NCI-H1417 (cell line): ENCODE data around the gene FAM168A.

Experiments used
- DNase-seq, 3 experiments: peaks; one replicate each; lab custom pipeline; 2025; lab: John Stamatoyannopoulos, UW

FAM168A gene

DNA sequence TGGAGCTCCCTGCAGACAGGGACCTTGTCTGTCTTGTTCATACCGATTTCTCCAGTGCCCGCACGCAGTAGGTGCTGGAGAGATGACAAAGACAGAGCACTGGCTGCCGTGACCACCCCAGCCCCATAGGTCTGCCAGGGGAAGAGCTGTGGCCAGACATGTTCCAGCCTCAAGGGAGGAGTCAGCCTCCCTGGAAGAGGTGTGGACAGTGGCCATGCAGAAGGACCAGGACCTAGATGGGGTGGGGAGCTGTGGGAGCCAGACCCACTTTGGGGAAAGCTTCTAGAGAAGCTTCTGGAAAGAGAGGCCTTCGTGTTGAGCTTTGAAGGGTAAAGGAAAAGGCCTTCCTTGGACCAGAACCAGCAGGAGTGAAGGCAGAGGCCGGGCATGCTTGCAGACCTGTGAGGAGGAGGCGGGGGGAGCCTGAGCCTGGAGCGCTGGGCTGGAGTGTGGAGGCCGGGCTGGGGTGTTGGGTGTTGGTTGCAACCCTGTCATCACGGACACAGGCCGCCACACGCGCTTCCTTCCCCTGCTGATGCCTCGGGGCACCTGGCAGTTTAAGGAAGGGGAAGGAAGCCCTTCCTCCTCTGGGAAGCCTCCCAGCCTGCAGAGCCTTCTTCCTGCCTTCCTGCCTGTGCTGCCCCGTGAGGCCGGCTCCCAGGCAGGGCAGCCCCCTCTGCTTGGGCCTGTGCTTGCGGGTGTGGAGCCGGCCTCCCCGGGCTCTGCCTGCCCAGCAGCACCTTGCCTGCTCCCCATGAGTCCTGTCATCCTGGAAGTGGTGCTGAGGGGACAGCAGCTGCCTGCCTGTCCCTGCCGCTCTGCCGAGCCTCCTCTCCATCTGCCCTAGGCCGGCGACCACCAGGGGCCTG is 209.4 kb downstream of the FAM168A start:
- peak in 2 of 3 experiments; percentile 24 to 48 for DNase-seq

DNA sequence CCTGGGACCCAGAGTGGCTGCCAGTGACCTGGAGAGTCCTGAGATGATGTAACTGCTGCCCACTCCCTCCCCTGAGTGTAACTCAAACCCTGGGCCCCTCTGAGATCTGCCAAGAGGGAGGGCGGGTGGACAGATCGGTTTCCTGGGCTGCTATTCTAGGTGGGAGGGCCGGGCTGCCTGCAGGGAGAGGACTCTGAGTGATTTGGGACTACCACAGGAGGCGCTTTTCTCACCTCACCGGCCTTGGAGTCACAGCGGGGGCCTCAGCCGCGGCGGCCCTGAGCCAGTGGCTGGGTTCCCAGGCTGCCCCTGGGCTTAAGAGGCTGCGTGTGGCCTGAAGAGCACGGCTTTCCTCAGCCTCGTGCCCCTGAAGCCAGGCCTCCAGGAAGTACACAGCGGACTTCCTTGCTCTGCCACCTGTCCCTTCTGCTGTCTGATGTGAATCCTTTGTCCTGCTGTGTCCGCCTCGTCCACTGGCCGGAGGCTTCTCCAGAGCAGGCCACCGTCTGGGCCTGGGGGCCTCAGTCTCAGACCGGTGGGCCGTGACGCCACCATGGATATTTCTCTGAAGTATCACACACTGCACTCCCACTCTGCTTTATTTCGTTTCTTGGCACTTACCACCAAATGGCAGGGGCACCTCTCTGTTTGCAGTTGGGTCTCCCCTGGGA is 210.2 kb downstream of the FAM168A start:
- DNase-seq = no peak

- DNase-seq = no peak
These were observed 211.4 kb downstream of the FAM168A start for GRCh38 chr11:73386546-73386945.

- no peak for DNase-seq
These were observed 211.9 kb downstream of the FAM168A start for GRCh38 chr11:73386016-73386415.

DNA sequence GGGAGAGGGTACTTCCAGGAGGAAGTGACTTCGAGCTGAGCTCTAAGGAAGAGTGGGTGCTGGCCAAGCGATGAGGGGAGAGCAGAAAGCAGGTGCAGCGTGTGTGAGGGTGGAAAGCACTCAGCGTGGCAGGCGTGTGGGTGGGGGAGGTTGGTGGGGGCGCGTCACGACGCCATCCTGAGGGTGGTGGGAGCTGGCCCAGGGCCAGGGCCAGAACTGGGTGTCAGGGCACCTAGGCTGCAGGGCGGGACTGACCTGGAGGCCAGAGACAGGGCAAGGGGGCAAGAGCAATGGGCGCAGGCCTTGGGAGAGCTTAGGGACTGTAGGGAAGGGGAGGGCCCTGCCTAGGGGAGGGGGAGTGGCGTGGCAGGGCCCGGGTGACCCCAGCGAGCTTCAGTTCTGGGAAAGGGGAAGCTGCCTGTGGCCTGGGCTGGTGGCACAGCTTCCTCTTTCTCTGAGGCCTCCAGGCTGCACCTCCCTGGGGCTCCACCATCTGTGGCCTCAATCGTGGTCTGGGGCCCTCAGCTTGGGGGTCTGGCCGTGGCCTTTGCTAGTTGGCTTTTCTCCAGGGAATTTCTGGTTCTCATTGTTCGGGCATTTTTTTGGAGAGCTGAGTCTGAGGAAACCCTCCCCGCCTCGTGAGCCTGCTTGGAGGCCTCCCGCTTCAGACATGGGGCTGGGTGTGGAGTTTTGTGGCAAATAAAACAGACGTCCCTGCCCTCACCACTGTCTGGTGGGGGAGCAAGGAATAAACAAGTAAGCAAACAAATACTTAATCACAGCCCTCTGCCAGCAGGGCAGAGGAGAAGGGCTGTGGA is 212.8 kb downstream of the FAM168A start:
- peak in 1 of 3 experiments; percentile 30 for DNase-seq

DNA sequence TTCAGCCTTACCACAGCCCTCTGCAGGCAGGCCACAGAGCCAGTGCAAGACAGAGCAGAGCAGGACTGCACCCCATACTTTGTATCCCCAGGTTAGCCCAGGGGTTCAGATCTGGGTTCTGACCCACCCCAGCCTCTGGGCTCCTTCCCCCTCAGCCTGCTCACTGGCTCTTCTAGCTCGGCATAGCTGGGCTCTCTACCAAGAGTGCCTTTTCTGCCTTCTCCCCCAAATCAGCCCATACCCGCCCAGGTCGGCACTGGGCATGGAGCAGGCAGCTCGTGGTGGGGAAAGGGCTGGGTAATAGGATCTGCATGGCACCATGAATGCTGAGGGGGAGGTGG is 213.4 kb downstream of the FAM168A start:
- DNase-seq = peak in 1 of 3 experiments; percentile 33

- no peak for DNase-seq
These were observed 213.8 kb downstream of the FAM168A start for GRCh38 chr11:73384125-73384441.

DNA sequence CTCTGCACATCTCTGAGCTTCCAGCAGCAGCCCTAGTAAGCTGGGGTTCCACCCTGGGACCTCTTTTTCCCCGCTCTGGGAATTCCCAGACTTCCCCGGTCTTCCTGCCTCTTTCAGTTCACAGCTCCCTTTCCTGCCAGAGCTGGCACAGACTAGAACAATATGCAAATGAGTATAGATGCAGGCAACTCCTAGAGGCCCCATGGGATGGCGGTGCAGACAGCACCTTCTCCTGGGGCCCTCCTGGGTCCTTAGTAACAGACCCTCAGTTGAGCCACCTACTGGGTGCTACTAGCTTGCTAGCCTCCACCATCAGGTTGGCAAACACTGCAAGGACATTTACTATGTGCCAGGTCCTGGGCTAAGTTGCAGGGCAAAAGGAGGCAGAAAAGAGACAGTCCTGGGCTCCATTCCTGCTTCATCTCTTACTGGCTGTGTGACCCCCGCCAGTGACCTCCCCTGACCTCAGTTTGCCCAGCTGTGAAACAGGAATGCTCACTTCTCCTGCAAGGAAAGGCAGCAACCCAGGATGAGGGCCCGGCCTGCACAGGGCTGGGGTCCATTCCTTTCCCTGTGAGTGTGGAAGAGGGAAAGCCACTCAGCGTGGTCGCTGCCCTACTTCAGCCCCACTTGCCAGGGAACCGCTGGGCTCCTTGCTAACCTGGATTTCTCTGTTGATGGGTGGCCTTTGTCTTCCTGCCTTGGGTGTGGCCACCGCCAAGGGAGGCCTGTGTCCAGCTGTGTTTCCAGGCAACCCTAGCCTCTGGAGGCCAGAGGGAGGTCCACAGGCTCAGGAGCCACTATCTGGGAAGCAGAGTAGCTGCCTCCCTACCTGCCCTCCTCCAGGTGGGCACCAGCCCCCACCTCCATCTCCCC is 214.4 kb downstream of the FAM168A start:
- DNase-seq = peak in 2 of 3 experiments; percentile 17 to 59

DNA sequence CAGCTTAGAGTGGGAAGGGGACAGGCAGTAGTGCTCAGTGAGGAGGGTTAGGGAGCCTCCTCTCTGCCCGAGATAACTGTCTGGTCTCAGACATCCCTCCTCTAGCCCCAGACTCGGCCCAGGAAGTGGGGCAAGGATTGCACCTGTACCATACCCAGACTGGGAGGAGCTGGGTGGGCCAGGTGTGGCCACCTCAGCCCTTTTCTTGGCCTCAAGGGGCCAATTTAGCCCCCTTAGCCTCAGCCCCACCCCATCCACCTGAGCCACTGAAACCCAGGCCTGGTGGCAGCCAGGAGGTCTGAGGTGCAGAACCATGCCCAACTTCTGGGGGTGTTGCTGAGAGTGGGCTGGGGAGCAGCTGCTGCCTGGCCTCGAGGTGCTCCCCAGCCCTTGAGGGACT is 215.2 kb downstream of the FAM168A start:
- DNase-seq = no peak

GRCh38 chr11:73382183-73382582 is 215.7 kb downstream of the FAM168A start:
- DNase-seq = no peak

- no peak for DNase-seq
These were observed 216.3 kb downstream of the FAM168A start for GRCh38 chr11:73381589-73381988.

DNA sequence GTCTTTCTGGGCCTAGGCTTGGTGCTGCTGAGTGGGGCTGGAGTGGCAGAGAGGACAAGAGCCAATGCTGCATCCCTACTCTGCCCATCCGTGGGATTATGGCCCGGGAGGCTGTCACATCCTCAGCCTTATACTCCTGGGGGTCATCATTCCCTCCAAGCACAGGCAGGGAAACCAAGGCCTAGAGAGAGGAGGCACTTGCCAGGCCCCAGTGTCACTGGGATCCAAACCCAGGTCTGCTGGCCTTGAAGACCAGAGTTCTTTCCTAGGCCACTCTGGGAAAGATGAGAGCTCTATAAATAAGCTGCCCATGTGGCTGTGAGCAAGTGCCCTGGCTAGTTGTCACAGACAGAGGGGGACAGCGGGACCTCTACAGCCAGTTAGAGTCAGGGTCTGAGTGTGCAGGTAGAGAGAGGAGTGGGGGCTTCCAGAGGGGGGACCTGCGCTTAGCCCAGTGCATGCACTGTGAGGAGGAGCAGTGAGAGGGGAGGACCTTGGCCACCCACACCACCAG is 217.0 kb downstream of the FAM168A start:
- DNase-seq = no peak

GRCh38 chr11:73380331-73380730 is 217.6 kb downstream of the FAM168A start:
- DNase-seq = no peak

DNA sequence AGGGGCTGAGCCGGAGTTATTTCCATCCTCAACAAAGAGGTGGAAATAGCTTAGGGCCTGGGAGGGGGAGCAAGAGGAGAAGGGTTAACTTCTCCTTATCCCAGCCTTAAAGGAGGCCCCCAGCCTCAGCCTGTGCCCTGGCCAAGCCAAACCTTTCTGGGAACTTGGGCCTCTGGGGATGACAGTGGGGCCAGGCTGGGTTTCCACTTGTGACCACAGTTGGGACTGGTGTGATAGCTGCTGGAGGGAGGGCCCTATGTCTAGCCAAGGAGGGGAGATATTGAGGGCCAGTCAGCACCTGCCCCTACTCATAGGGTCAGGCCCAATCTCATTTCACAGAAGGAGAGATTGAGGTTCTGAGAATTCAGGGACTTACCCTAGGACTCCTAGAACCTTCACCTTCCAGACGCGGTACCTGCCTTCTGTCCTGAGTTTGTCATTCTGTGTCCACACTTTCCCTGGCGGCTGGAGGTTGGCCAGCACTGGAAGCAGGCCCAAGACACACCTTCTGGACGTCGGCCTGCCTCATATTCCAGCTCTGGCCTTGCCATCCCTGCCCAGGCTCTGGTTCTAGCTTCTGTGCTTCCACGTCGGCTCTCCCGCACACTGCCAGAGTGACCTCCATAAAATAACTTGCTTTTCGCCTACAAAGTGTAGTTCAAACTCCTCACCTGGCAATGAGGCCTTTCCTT is 218.6 kb downstream of the FAM168A start:
- DNase-seq = no peak

DNA sequence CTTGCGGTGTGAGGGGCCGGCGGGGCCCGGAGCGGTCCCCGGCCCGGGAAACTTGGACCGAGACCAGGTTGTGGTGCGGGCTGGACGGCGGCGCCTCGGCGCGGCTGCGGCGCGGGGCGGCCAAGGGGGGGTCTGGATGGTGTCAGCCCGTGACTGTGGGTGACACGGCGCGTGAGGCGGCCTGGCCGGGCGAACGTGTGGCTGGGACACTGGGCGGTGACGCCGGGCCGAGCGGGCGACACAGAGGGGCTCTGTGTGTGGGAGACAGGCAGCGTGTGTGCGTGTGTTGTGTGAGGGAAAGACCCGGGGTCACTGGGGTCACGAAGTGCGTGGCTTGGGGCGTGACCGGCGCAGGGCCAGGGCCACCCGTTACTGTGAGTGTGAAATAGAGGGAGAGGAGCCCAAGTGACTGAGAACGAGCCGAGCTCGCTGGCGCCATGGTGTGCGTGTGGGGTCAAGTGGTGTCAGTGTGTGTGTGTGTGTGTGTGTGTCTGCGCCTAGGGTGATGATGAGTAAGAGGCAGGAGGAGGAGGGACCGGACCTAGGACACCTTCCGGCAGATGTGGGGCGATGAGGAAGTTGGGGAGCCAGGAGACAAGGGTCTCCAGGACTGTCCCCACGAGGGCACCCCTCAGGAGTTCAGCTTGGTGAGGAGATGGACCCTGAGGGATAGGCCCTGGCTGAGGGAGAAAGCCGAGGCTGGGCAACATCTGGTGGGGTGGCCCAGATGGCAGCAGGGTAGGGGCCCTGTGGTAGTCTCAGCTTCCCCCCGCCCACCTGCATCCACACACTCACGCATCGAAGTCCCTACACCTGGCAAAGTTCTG is 220.9 kb downstream of the FAM168A start:
- peak in 2 of 3 experiments; percentile 66 to 71 for DNase-seq

- DNase-seq = peak; percentile 91 to 94 (median 93)
These were observed 221.6 kb downstream of the FAM168A start, which contains the start of gene RELT for GRCh38 chr11:73376160-73376802. Gene RELT (plus strand): TSS chr11:73376399. CDS start chr11:73389137, 12,738 bp downstream.

- DNase-seq = no peak
These were observed 222.1 kb downstream of the FAM168A start for GRCh38 chr11:73375830-73376159.

DNA sequence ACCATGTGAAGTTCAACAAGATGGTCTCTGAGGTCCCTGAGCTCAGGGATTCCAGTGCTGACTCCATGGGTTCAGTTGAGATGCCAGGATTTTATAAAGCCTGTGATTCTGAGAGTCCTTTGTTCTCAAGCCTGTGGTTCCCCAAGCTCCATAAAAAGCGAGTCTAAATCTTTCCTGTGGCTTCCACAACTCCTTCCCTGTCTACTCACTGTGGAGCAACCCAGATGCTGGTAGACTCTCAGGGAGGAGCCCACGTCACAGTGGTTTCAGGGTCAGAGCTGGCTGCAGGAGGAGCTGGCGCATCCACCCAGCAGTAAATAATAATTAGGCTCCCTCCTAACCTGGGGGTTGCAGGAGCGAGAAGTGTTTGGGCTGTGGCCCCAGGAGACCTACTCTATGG is 223.8 kb downstream of the FAM168A start:
- peak in 2 of 3 experiments; percentile 26 to 51 for DNase-seq

DNA sequence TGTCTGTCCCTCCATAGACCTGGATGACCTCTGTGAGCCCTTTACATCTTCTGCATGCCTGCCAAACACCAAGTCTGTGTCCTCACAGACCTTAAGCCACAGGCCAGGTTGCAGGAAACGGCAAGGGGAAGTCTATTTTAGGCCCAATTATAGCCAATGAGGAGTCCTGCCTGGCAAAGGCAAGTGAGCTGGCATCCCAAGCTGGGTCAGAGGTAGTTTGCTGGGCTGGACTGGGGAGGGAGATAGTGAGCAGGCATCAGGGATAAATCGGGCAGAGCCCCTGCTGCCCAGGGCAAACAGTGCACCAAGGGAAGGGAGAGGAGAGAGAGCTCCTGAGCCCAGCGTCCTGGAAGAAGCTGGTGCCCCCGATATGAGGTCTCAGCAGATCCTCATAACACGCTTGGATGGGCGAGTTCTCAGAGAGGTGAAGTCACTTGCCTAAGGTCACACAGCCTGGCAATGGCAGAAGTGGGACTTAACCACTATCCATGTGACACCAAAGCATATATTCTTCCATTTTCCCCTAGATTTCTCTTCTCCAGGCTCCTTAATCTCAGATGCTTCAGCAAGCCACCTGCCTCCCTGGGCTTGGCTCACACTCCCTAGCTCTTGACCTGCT is 225.4 kb downstream of the FAM168A start:
- DNase-seq = no peak
